ENCODE results near the gene SEPHS2. TPM values are rescaled to one million over a fixed set of nuclear protein-coding genes. Genes with fewer than 3 reads are reported as not detected.
"Not testable (repeated sequence)": the region's sequence is repeated elsewhere in the genome, so short reads cannot be mapped to it uniquely, and the experiment has no call there.

The SEPHS2 gene
- total and polyA plus RNA-seq, 2 experiments from 2014 or later, result 29.7 to 43.0 TPM

GRCh38 chr16:30397056-30397455 is 48.6 kb downstream of the SEPHS2 start:
- H3F3A ChIP-seq (replicated peaks; ENCODE audit: low read depth), result peaks cover 56% of the 10 kb centered on the region
- Mint-ChIP-seq H3K4me3 (peak overlapping the region; percentile 90), H3K4me1 (peaks cover 40% of the 10 kb centered on the region), H3K36me3 (ENCODE audit: low read depth) (peaks cover 35% of the 10 kb centered on the region), H3K9me3 (no peaks in the 10 kb centered on the region), H3K27ac (no peak overlapping the region), H3K27me3 (ENCODE audit: insufficient read depth, low read depth, poor library complexity) (peaks cover 17% of the 10 kb centered on the region)
- H3K27ac ChIP-seq (ENCODE audit: low read depth), result no peak overlapping the region
- TF ChIP-seq CTCF (conservative IDR thresholded peaks at IDR 0.05; ENCODE audit: low read depth in 2 of 2), result no peak
- no peak for TF ChIP-seq ZNF114 (CRISPR knock-in tag; IDR thresholded peaks at IDR 0.05)
- no peak for TF ChIP-seq POLR2AphosphoS5 (IDR thresholded peaks at IDR 0.05; ENCODE audit: low read depth)
- TF ChIP-seq EZH2 (IDR thresholded peaks at IDR 0.05; ENCODE audit: low read depth, unreplicated experiment), result no peak
- no peak for TF ChIP-seq STAT1 (IDR thresholded peaks at IDR 0.05; ENCODE audit: unreplicated experiment)
- TF ChIP-seq REST (IDR thresholded peaks at IDR 0.05; ENCODE audit: unreplicated experiment), result no peak
- no peak overlapping the region for H2AFZ ChIP-seq
- peaks cover 15% of the 10 kb centered on the region; the same call in 1 of the 2 replicates for H4K20me1 ChIP-seq (replicated peaks; ENCODE audit: insufficient read depth)
- ATAC-seq, result no peak
- H3K4me3 ChIP-seq, result peak overlapping the region; percentile 96; the same call in 1 of the 2 replicates
- H3K79me2 ChIP-seq (replicated peaks; ENCODE audit: insufficient read depth), result peaks cover 20% of the 10 kb centered on the region
- H3K27me3 ChIP-seq (ENCODE audit: insufficient read depth), result no peaks in the 10 kb centered on the region
- H3K4me1 ChIP-seq (ENCODE audit: insufficient read depth), result peaks cover 33% of the 10 kb centered on the region
- H3K4me2 ChIP-seq, result peak overlapping the region; percentile 94
- no peak for DNase-seq (ENCODE audit: low spot score)
- peaks cover 9% of the 10 kb centered on the region; the same call in 1 of the 2 replicates for H3K36me3 ChIP-seq (ENCODE audit: insufficient read depth)
- H3K9me2 ChIP-seq (ENCODE audit: insufficient read depth), result no peaks in the 10 kb centered on the region

GRCh38 chr16:30396627-30397026 is 49.0 kb downstream of the SEPHS2 start:
- H2AFZ ChIP-seq; ATAC-seq; H3K27ac Mint-ChIP-seq; DNase-seq (ENCODE audit: low spot score); H3K36me3 ChIP-seq (ENCODE audit: insufficient read depth); H3K9me2 ChIP-seq (ENCODE audit: insufficient read depth); H3K9me3 Mint-ChIP-seq; H3K27ac ChIP-seq (ENCODE audit: low read depth); H3K27me3 ChIP-seq (ENCODE audit: insufficient read depth): not testable (repeated sequence)
- peaks cover 35% of the 10 kb centered on the region for H3K36me3 Mint-ChIP-seq (ENCODE audit: low read depth)
- H3K4me3 Mint-ChIP-seq, result peak overlapping the region; percentile 90
- peaks cover 20% of the 10 kb centered on the region for H3K79me2 ChIP-seq (replicated peaks; ENCODE audit: insufficient read depth)
- H3K4me1 ChIP-seq (ENCODE audit: insufficient read depth), result peaks cover 33% of the 10 kb centered on the region
- H3F3A ChIP-seq (replicated peaks; ENCODE audit: low read depth), result peaks cover 54% of the 10 kb centered on the region
- peaks cover 17% of the 10 kb centered on the region for H3K27me3 Mint-ChIP-seq (ENCODE audit: insufficient read depth, low read depth, poor library complexity)
- H3K4me2 ChIP-seq, result peak overlapping the region; percentile 94
- peaks cover 15% of the 10 kb centered on the region; the same call in 1 of the 2 replicates for H4K20me1 ChIP-seq (replicated peaks; ENCODE audit: insufficient read depth)
- peaks cover 39% of the 10 kb centered on the region for H3K4me1 Mint-ChIP-seq
- peak overlapping the region; percentile 96 for H3K4me3 ChIP-seq
